Stimulated activated CD4-positive, alpha-beta T cell treated with anti-CD3 and anti-CD28 coated beads, Interleukin-4, amount 100 ng/mL, for 24 hours (primary cell): ENCODE measurements around the gene SMIM8.

Experiments
- DNase-seq: peaks from one replicate; pipeline ENCODE4 v3.0.0-alpha.2; 2020

SMIM8 gene

DNA sequence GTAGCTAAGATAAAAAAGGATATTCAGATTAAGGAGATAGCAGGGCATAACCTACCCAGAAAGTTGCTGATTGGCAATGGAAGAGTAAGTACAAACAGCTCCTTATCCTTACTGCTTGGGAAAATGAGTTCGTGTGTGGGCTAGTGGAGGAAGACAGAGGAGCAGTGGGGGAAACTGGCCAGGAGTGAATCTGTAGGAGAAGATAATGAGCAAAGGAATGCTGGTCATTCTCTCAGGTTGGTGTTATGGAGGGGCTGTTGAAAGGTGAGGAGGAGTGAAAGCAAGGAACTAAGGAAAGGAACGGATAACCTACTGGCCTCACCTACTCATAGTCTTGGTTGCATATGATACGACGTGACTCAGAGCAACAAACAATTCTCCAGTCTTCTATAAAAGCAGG lies 14.0 kb downstream of the SMIM8 start:
- no peak for DNase-seq

DNA sequence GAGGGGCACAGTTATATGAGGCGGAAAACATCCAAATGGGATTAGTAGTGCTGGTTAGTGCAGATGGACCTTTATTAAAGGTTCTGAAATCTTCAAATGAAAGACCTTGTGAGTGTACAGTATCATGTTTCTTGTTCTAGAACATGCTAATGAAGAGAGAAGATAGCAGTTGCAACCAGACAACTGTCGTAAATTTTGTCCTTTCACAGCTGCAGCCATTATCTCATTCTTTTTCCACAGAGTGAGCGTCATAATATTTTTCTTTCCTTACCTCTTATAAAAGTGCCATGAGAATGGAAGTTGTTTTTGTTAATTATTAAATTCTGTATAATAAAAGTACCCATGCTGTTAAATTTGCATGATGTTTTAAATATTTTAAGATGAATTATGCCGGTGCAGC lies 17.8 kb downstream of the SMIM8 start:
- DNase-seq = no peak

DNA sequence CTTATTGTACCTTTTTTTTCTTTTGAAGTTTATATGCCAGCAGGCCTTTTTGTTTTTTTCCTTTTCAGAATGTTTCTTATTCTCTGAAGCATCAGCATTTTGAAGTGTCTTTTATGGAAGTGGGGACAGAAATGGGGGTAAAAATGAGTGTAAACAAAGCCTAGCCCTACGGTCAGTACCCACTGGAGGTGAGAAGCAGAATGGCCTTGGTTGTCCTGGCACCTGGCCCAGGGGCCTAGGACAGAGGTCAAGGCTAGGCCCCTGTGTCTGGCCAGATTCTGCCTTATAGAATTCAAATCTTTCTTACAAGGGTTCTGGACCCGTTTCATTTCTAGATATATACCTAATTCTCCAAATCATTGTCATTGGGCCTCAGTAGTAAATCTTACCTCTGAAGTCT lies 18.8 kb downstream of the SMIM8 start:
- no peak for DNase-seq

DNA sequence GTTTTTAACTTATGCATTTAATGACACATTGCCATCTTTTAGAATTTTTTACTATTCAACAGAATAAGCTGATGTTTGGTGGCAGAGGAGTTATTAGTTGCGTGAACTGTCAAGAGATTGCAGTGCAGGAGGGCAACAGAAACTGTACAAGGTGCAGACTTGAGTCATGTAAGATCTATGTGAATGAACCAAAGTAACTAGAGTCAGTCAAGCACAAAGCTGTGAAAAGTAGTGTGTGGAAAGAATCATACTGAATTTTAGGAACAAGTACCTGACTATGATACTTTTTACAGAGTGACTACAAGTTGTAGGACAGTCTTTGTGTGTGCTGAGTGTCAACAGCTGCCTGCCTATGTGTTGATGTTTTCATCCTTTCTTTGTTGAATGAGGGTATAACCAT lies 19.5 kb downstream of the SMIM8 start:
- DNase-seq = no peak

DNA sequence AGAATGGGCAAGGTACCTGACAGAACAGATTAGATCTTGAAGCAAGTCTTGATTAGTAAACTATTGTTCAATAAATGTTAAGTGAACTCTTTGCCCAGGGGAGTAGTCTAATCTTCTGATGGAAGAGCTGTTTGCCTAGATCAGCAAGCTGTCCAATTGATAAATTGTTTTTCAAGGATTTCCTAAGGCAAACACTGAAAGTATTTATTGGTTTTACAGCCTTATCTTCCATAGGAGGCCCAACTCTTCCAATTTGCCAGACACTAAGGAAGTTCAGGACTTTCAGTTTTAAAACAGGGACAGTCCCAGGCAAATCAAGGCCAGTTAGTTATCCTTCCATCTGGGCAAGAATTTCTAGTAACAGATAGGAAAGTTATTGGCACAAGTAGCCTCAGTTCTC lies 20.4 kb downstream of the SMIM8 start:
- no peak for DNase-seq

DNA sequence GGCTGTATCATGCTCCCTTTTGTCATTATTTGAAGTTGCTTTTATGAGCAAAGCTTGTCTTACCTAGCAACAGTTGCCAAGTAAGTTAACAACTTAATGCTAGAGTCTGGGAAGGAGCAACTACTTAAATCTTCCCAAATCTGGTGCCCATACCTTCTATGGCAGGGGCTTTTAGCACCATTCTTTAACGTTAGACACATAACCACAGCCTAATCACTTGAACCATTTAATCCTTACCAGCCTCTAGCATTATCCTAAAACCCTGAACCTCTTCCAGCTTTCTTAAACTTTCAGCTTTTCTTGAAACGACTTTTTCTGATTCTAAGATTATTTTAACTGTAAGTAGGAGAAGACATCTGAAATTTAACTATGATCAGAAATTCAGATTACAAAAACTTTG lies 22.3 kb downstream of the SMIM8 start, which contains the start of gene C6orf163:
TSS of gene C6orf163 (plus strand) at position 83 of the 400 bp plus-strand sequence. CDS start at position 370, 287 bp downstream.
- no peak for DNase-seq

DNA sequence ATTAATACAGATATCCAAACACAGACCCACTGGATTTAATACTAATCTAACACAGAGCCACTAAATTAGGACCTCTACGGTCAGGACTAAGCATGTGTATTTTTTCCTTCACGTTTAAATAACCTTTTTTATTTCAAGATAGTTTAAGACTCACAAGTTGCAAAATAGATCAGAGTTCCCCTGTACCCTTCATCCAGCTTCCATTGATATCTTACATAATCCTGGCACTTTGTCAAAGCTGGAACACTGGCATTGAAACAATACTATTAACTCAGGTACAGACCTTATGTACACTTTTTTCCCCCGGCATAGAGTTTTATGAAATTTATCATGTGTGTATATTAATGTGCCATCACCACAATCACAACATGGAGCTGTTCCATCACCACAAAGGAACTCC lies 24.3 kb downstream of the SMIM8 start:
- no peak for DNase-seq

DNA sequence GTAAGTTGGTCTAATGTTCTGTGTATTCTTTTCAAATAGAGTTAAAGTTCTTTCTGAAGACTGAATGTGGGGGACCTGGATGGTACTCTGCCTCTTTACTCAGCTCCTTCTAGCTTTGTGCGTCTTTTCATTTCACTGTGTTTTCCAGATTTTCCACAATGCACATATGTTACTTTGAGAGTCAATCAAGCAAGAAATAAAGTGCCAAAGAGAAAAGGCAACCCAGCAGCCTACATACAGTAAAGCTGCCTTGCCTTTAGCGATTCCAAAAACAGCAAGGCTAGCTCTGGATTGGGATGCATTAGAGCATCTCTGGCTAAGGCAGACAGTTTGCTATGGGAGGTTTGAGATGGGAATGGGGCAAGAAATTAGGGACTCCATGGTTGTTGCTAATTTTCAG lies 27.5 kb downstream of the SMIM8 start:
- DNase-seq = no peak

DNA sequence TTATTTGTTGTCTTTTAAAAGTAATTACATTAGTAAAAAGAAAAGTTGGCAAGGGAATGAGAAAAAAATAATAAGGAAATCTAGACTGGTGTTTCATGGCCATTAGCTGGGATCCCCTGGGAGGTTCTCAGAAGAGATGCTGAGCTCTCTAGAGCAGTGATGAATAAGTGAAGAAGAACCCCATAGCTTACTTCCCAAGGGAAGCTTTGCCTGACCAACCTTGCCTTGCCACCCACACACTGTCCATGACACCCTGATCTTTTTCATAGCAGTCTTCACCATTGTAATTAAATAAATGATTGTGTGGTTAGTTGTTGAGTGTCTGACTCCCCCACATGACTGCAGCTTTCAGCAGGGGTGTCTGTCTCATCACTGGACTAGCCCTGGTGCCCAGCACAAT lies 28.1 kb downstream of the SMIM8 start:
- DNase-seq = no peak

DNA sequence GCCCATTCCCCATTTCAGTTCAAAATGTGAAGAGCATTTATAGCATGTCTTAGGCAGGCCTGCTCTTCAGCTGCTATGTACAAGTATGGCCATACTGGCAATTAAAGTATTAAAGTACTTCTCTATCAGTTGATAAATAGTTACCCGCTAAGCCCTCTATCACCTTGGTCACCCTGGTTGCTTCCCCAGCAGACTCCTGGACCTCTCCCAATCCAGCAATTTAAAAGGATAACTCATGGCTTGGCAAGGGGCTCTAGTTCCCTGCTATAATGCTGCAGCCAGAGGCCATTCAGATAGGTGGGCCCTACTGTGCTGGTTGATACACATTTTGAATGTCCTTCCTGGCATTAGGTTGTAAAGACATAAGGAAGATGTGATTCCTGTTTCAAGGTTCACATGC lies 29.2 kb downstream of the SMIM8 start:
- no peak for DNase-seq

DNA sequence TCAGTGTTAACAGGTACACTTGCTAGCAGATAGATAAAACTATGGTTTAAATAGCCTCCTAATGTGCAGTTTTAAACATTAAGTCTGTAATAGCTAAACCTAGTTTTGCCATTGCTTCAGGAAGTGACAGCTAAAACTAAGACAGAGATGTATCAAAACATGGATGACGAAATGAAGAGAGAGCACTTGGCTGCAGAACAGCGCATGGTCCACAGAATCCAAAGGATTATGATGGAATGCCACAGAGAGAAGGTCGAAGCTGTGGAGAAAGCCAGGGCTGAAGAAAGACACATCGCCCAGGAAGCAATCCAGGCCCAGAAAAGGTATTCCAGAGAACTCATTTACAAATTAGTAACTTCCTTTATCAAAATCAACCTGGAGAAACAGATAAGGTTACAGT lies 33.8 kb downstream of the SMIM8 start:
- no peak for DNase-seq

DNA sequence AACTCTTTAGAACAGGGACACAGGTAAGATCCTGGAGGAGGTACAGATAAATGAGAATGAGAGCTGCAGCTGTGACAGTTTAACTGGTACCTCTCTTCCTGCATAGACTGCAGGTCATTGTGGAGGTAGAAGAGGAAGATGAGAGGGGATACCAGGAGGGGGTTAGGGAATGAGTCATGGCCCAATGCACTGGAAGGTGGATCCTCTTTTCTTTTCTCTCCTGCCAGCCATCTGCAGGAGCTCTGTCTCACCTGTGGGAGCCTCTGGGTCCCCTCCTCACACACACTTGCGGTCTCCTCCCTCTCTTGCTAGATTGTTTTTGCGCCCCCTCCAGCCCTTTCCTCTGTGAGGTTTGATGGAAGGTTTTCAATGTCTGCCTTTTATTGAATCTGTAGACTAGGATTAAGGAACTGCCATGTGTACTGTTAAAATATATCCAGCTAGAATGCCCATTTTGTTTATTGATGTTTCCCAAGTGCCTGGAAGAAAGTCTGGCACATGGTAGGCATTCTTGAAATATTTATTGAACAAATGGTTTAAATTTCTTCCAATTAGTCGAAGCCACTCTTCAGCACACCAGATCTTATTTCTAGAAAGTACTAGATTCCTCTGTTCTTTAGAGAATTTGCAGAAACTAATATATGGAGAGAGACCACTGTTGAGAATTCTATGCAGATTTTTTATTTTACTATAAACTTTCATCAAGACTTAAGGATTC lies 35.2 kb downstream of the SMIM8 start:
- DNase-seq = no peak

DNA sequence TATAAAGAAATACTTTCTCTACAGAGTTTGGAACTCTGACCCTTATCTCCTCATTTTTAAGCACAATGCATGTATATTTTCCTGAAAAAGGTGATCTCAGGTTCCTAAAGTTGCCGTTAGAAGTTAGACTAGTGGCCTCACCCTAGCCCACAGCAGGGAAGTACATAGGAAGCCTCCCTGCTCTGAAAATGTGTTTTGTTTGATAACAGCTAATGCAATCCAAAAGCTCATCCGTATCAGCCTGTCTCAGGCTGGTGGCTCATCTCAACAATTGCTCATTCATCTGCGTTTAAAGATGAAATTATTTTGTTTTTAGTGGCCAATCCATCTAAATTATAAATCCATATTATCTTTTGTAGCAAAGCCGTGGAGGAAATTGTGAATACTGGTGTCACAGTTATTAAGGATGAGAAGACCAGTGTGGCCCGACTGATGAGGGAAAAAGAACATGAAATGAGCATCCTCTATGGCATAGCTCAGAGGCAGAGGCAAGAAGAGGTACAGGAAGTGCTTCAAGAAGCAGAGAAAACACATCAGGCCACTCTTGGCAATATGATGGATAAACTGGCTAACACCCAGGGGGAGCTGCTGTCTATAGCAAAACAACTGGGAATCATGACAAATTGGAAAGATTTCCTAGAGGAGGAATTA lies 42.3 kb downstream of the SMIM8 start:
- DNase-seq = no peak

DNA sequence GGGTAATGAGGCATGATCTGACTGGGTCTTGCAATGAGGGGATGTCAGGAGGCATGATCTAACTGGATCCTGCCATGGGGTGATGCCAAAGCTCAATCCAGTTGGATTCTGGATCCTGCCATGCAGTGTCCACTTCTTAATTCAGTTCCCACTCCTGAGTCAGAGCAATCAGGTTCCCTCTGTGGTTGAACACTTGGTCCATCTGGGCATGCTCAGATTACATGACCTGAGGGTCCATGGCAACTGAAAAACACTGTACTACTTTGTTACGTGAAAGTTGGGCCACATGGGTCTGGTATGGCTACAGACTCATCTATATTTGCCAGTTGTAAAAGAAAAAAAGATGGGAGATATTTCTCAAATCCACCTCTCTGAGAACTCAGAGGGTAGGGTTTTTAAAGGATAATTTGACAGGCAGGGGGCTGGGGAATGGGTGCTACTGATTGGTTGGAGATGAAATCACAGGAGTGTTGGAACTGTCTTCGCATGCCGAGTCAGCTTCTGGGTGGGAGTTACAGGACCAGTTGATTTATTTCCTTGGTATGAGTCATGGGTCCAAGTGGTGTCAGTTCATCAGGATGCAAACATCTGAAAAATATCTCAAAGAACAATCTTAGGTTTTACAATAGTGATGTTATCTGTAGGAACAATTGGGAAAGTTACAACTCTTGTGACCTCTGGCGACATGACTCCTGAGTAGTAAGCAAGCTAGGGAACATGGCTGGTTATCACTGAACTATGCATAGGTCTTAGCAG lies 43.9 kb downstream of the SMIM8 start:
- DNase-seq = no peak

DNA sequence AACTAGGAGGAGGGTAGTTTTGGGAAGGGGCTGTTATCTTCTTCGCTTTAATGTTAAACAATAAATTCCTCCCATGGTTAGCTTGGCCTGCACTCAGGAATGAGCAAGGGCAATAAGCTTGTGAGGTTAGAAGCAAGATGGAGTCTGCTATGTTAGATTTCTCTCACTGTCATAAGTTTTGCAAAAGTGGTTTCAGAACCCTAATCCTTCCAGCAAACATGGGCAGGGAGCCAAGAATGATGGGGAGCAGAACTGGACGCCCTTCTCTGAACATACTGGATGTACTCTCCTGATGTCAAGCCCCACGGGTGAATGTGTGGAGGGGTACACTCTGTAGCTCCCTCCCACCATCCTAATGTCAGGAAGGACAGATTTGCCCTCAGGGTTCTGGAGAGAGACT lies 44.5 kb downstream of the SMIM8 start:
- DNase-seq = no peak

DNA sequence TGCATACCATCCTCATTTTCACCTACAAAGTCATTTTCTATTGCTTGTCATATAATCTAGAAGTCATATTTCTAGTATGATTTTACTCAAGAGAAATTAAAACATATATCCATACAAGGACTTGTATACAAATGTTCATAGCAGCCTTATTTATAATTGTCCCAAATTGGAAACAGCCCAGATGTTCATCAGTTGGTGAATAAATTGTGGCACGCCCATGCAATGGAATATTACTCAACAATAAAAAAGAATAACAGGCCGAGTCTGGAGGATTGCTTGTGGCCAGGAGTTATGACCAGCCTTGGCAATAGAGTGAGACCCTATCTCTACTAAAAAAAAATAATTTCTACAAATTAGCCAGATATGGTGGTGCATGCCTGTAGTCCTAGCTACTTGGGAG lies 51.0 kb downstream of the SMIM8 start:
- DNase-seq = no peak

DNA sequence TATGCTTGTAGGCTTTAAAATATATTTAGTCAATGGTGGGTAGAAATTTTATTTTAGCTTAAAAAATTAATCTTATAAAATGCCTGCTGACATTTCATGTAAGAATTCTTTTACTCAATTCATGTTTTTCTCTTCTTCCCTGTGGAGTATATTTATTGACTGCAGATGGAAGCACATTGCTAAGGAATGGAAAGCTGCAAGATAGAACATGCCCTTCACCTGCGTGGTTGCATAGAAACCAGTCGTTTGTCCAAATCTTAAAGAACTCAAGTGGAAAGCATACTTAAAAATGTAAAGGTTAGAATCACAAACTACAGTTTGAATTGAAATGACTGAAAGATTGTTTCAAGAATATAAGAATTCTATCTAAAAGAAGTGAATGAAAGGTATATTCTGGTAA lies 52.9 kb downstream of the SMIM8 start:
- DNase-seq = no peak

DNA sequence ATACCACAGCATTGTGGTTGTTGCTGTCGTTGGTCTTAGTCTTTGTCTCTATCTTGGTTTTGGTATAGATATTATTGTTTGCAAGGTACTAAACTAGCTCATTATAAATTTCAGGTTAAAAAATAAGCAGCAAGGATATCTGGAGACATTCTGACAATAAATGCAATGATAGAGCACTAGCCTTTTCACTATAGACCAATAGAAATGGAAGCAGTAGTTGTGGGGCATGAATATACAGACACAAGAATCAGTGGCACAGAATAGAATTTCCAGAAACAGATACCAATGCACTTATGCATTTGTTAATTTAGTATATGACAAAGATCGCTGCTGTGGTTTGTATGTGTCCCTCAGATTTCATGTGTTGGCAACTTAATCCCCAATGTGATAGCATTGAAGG lies 54.3 kb downstream of the SMIM8 start:
- DNase-seq = no peak

DNA sequence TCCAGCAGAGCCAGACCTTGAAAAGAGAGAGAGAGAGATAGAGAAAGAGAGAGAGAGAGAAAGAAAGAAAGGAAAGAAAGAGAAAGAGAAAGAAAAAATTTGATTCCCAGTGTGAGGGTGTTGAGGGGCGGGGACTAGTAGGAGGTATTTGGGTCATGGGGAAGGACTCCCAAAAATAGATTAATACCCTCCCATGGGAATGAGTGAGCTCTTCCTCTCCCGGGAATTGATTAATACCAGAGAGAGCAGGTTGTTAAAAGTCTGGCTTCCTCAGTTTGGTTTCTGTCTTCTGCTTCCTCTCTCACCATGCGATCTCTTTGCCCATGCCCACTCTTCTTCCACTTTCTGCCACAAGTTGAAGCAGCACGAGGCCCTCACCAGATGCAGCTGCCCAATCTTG lies 56.6 kb downstream of the SMIM8 start:
- DNase-seq = no peak

DNA sequence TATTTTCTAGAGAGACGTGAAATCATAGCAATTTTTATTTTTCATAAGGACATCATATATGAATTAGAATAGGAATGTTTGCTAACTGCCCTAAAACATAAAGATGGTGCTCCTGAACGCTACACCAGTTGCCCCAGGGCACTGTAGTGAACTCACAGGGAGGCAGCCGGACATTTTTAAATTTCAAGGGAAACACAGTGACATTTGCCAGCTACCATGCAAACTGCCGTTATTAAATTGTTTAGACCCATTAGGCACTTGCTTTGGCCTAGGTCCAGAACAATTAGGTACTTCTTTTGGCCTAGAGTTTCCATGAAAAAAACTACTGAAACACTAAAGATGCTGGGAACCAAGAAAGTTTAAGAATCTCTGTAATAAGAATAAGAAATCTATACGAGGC lies 60.5 kb downstream of the SMIM8 start:
- no peak for DNase-seq

DNA sequence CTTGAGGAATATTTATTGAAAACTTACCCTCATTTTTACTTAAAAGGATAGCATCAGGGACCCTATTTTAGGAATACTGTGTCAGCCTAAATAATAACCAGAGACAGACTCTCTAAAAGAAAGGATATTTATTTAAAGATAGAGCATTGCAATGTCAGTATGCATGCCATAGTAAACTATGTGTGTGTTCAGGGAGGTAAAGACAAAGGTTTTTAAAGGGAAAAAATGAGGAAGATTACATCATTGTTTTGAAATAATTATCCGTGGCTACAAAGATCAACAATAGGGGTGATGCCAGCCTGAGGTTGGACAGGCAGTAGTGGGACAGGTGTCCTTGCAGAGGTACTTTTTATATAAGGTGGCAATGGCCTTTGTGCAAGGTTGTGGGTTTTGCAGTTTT lies 61.6 kb downstream of the SMIM8 start:
- DNase-seq = no peak

DNA sequence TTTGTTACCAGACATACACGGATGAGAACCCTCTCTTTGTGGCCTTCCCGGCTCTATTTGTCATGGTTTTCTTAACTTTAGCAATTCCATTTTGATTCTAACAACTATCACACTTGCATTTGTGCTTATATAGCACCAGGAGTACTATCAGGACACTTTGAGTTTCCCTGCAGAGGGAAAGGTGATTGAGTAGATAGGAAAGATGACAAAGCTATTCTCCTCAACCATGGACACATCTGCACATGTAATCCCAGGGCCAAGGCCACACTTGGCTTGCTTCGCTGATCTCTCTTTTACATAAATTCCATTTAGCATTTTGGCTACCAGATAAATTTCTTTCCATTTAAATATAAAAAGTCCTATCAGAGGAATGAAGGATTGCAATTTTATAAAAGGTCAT lies 62.1 kb downstream of the SMIM8 start:
- DNase-seq = no peak

DNA sequence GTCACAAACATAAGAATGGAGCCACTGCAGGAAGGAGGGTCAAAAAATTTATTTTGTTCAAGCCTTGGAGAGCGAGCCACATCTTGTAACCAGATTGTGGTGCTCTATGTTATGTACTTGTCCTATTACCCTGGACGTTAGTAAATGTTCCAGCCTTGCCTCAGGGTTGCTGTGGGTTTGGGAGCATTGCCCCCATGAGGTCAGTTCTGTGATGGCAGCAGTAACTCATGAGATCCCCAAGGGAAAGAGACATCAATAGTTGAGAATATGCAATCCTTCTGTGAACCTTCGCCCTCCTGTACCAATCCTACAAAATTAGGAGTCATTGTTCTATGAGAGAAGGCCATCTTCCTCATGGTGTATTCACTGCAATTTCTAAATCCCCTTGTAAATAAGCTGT lies 68.9 kb downstream of the SMIM8 start:
- DNase-seq = no peak
